Measurements from ENCODE around the gene HSD17B4. TPM values are rescaled to one million over a fixed set of nuclear protein-coding genes. Genes with fewer than 3 reads are reported as not detected.

The HSD17B4 gene
- total and polyA plus RNA-seq, 7 experiments from 2014 or later: 22.5 to 131 (median 71.0) TPM

GRCh38 chr5:119521232-119521631, 68.9 kb downstream of the HSD17B4 start:
- H3K36me3 Mint-ChIP-seq: peaks cover 11 to 60% (median 58%) of the 10 kb centered on the region in 5 donors
- Histone ChIP-seq H3K27ac (ENCODE audit: low read depth, low read length) (no peak overlapping the region), H3K36me3 (ENCODE audit: control insufficient read depth in 2 of 3, insufficient read depth in 3 of 3, low read length in 3 of 3) (peaks cover 0 to 16% (median 0%) of the 10 kb centered on the region in 3 experiments), H3K9me3 (ENCODE audit: control insufficient read depth in 2 of 3, low read length in 3 of 3) (no peaks in the 10 kb centered on the region), H3K4me1 (ENCODE audit: control insufficient read depth in 2 of 2, insufficient read depth in 2 of 2, low read length in 2 of 2) (no peaks in the 10 kb centered on the region), H3K27me3 (ENCODE audit: control insufficient read depth in 2 of 2, insufficient read depth in 2 of 2, low read length in 2 of 2) (no peaks in the 10 kb centered on the region), H3K4me3 (ENCODE audit: low read length) (no peak overlapping the region)
- intact Hi-C loops (cut with micrococcal nuclease): no loop called here
- no peak for ATAC-seq
- peaks cover 0 to 2% (median 0%) of the 10 kb centered on the region in 7 donors for H3K4me1 Mint-ChIP-seq
- POLR2A ChIA-PET: no interaction called here
- H3K9me3 Mint-ChIP-seq: peaks cover 0 to 8% (median 2%) of the 10 kb centered on the region in 11 donors
- H3K27ac Mint-ChIP-seq: no peak overlapping the region
- no peaks in the 10 kb centered on the region for H3K27me3 Mint-ChIP-seq
- CTCF ChIA-PET: no interaction called here
- H3K4me3 Mint-ChIP-seq: no peak overlapping the region
- DNase-seq: no peak

GRCh38 chr5:119522841-119523240, 70.5 kb downstream of the HSD17B4 start:
- Mint-ChIP-seq H3K9me3 (peaks cover 0 to 8% (median 2%) of the 10 kb centered on the region in 11 donors), H3K4me1 (peaks cover 0 to 2% (median 0%) of the 10 kb centered on the region in 7 donors), H3K36me3 (peaks cover 6 to 62% (median 47%) of the 10 kb centered on the region in 5 donors), H3K4me3 (no peak overlapping the region), H3K27ac (no peak overlapping the region), H3K27me3 (no peaks in the 10 kb centered on the region)
- ATAC-seq: no peak
- POLR2A ChIA-PET: no interaction called here
- Histone ChIP-seq H3K4me1 (ENCODE audit: control insufficient read depth in 2 of 2, insufficient read depth in 2 of 2, low read length in 2 of 2) (no peaks in the 10 kb centered on the region), H3K27me3 (ENCODE audit: control insufficient read depth in 2 of 2, insufficient read depth in 2 of 2, low read length in 2 of 2) (no peaks in the 10 kb centered on the region), H3K4me3 (ENCODE audit: low read length) (no peak overlapping the region), H3K36me3 (ENCODE audit: control insufficient read depth in 2 of 3, insufficient read depth in 3 of 3, low read length in 3 of 3) (peaks cover 0 to 21% (median 0%) of the 10 kb centered on the region in 3 experiments), H3K9me3 (ENCODE audit: control insufficient read depth in 2 of 3, low read length in 3 of 3) (no peaks in the 10 kb centered on the region), H3K27ac (ENCODE audit: low read depth, low read length) (no peak overlapping the region)
- intact Hi-C loops (cut with micrococcal nuclease): no loop called here
- CTCF ChIA-PET: no interaction called here
- no peak for DNase-seq

GRCh38 chr5:119524485-119524884, 72.2 kb downstream of the HSD17B4 start:
- ATAC-seq (no peak), DNase-seq (no peak)
- no peaks in the 10 kb centered on the region for H3K27me3 ChIP-seq (ENCODE audit: control insufficient read depth in 2 of 2, insufficient read depth in 2 of 2, low read length in 2 of 2)
- H3K9me3 ChIP-seq (ENCODE audit: control insufficient read depth in 2 of 3, low read length in 3 of 3): no peaks in the 10 kb centered on the region
- no peak overlapping the region for H3K4me3 Mint-ChIP-seq
- H3K36me3 Mint-ChIP-seq: peaks cover 0 to 66% (median 49%) of the 10 kb centered on the region in 5 donors
- H3K27ac ChIP-seq (ENCODE audit: low read depth, low read length): no peak overlapping the region
- peaks cover 0 to 8% (median 2%) of the 10 kb centered on the region in 11 donors for H3K9me3 Mint-ChIP-seq
- intact Hi-C loops (cut with micrococcal nuclease): no loop called here
- CTCF ChIA-PET: no interaction called here
- no peaks in the 10 kb centered on the region for H3K4me1 ChIP-seq (ENCODE audit: control insufficient read depth in 2 of 2, insufficient read depth in 2 of 2, low read length in 2 of 2)
- H3K36me3 ChIP-seq (ENCODE audit: control insufficient read depth in 2 of 3, insufficient read depth in 3 of 3, low read length in 3 of 3): peaks cover 0 to 21% (median 0%) of the 10 kb centered on the region in 3 experiments
- H3K4me1 Mint-ChIP-seq: peaks cover 0 to 2% (median 0%) of the 10 kb centered on the region in 7 donors
- no peaks in the 10 kb centered on the region for H3K27me3 Mint-ChIP-seq
- H3K4me3 ChIP-seq (ENCODE audit: low read length): no peak overlapping the region
- POLR2A ChIA-PET: no interaction called here
- H3K27ac Mint-ChIP-seq: no peak overlapping the region

GRCh38 chr5:119527351-119527750, 75.1 kb downstream of the HSD17B4 start:
- no peak overlapping the region for H3K4me3 Mint-ChIP-seq
- no peaks in the 10 kb centered on the region for H3K27me3 Mint-ChIP-seq
- Histone ChIP-seq H3K27me3 (ENCODE audit: control insufficient read depth in 2 of 2, insufficient read depth in 2 of 2, low read length in 2 of 2) (no peaks in the 10 kb centered on the region), H3K9me3 (ENCODE audit: control insufficient read depth in 2 of 3, low read length in 3 of 3) (no peaks in the 10 kb centered on the region), H3K36me3 (ENCODE audit: control insufficient read depth in 2 of 3, insufficient read depth in 3 of 3, low read length in 3 of 3) (peaks cover 0 to 21% (median 0%) of the 10 kb centered on the region in 3 experiments), H3K4me3 (ENCODE audit: low read length) (no peak overlapping the region), H3K27ac (ENCODE audit: low read depth, low read length) (no peak overlapping the region), H3K4me1 (ENCODE audit: control insufficient read depth in 2 of 2, insufficient read depth in 2 of 2, low read length in 2 of 2) (no peaks in the 10 kb centered on the region)
- CTCF ChIA-PET: no interaction called here
- peaks cover 0 to 1% (median 0%) of the 10 kb centered on the region in 11 donors for H3K9me3 Mint-ChIP-seq
- no peak overlapping the region for H3K27ac Mint-ChIP-seq
- DNase-seq (no peak), ATAC-seq (no peak)
- POLR2A ChIA-PET: no interaction called here
- H3K36me3 Mint-ChIP-seq: peaks cover 0 to 53% (median 41%) of the 10 kb centered on the region in 5 donors
- intact Hi-C loops (cut with micrococcal nuclease): no loop called here
- H3K4me1 Mint-ChIP-seq: peaks cover 0 to 2% (median 0%) of the 10 kb centered on the region in 7 donors

- Histone ChIP-seq H3K27ac (ENCODE audit: low read depth, low read length) (no peak overlapping the region), H3K9me3 (ENCODE audit: control insufficient read depth in 2 of 3, low read length in 3 of 3) (no peaks in the 10 kb centered on the region), H3K36me3 (ENCODE audit: control insufficient read depth in 2 of 3, insufficient read depth in 3 of 3, low read length in 3 of 3) (peaks cover 0 to 21% (median 0%) of the 10 kb centered on the region in 3 experiments), H3K4me1 (ENCODE audit: control insufficient read depth in 2 of 2, insufficient read depth in 2 of 2, low read length in 2 of 2) (no peaks in the 10 kb centered on the region), H3K4me3 (ENCODE audit: low read length) (no peak overlapping the region), H3K27me3 (ENCODE audit: control insufficient read depth in 2 of 2, insufficient read depth in 2 of 2, low read length in 2 of 2) (no peaks in the 10 kb centered on the region)
- no peak for DNase-seq
- peaks cover 0 to 7% (median 0%) of the 10 kb centered on the region in 7 donors for H3K4me1 Mint-ChIP-seq
- ATAC-seq: no peak
- H3K27ac Mint-ChIP-seq: no peak overlapping the region
- H3K4me3 Mint-ChIP-seq: no peak overlapping the region
- peaks cover 0 to 1% (median 0%) of the 10 kb centered on the region in 11 donors for H3K9me3 Mint-ChIP-seq
- CTCF ChIA-PET: no interaction called here
- no peaks in the 10 kb centered on the region for H3K27me3 Mint-ChIP-seq
- intact Hi-C loops (cut with micrococcal nuclease): no loop called here
- H3K36me3 Mint-ChIP-seq: peaks cover 7 to 63% (median 50%) of the 10 kb centered on the region in 5 donors
- POLR2A ChIA-PET: no interaction called here
These were observed 77.5 kb downstream of the HSD17B4 start for GRCh38 chr5:119529811-119530210.

- intact Hi-C loops (cut with micrococcal nuclease): no loop called here
These were observed 80.3 kb downstream of the HSD17B4 start for GRCh38 chr5:119532637-119533036.

GRCh38 chr5:119537704-119538103, 85.4 kb downstream of the HSD17B4 start:
- CTCF ChIA-PET: no interaction called here
- Mint-ChIP-seq H3K9me3 (no peaks in the 10 kb centered on the region), H3K4me3 (no peak overlapping the region), H3K27ac (peak overlapping the region in 1 of 9 donors; percentile 12), H3K27me3 (no peaks in the 10 kb centered on the region), H3K4me1 (peaks cover 0 to 7% (median 0%) of the 10 kb centered on the region in 7 donors), H3K36me3 (peaks cover 16 to 73% (median 32%) of the 10 kb centered on the region in 5 donors)
- H3K27me3 ChIP-seq (ENCODE audit: control insufficient read depth in 2 of 2, insufficient read depth in 2 of 2, low read length in 2 of 2): no peaks in the 10 kb centered on the region
- no peak overlapping the region for H3K4me3 ChIP-seq (ENCODE audit: low read length)
- no peaks in the 10 kb centered on the region for H3K9me3 ChIP-seq (ENCODE audit: control insufficient read depth in 2 of 3, low read length in 3 of 3)
- POLR2A ChIA-PET: no interaction called here
- H3K36me3 ChIP-seq (ENCODE audit: control insufficient read depth in 2 of 3, insufficient read depth in 3 of 3, low read length in 3 of 3): peaks cover 0 to 20% (median 4%) of the 10 kb centered on the region in 3 experiments
- no peak overlapping the region for H3K27ac ChIP-seq (ENCODE audit: low read depth, low read length)
- ATAC-seq (no peak), DNase-seq (no peak)
- no peaks in the 10 kb centered on the region for H3K4me1 ChIP-seq (ENCODE audit: control insufficient read depth in 2 of 2, insufficient read depth in 2 of 2, low read length in 2 of 2)
- intact Hi-C loops (cut with micrococcal nuclease): no loop called here

More at GRCh38 chr5:119532637-119533036, 80.3 kb downstream of the HSD17B4 start:
- H3K27ac ChIP-seq (ENCODE audit: low read depth, low read length): no peak overlapping the region
- Mint-ChIP-seq H3K4me3 (no peak overlapping the region), H3K9me3 (peaks cover 0 to 1% (median 0%) of the 10 kb centered on the region in 11 donors), H3K27ac (no peak overlapping the region), H3K36me3 (peaks cover 7 to 66% (median 47%) of the 10 kb centered on the region in 5 donors), H3K27me3 (no peaks in the 10 kb centered on the region), H3K4me1 (peaks cover 0 to 7% (median 0%) of the 10 kb centered on the region in 7 donors)
- peaks cover 0 to 12% (median 0%) of the 10 kb centered on the region in 3 experiments for H3K36me3 ChIP-seq (ENCODE audit: control insufficient read depth in 2 of 3, insufficient read depth in 3 of 3, low read length in 3 of 3)
- DNase-seq (no peak), ATAC-seq (no peak)
- H3K27me3 ChIP-seq (ENCODE audit: control insufficient read depth in 2 of 2, insufficient read depth in 2 of 2, low read length in 2 of 2): no peaks in the 10 kb centered on the region
- ChIA-PET CTCF (no interaction called here), POLR2A (no interaction called here)
- no peak overlapping the region for H3K4me3 ChIP-seq (ENCODE audit: low read length)
- no peaks in the 10 kb centered on the region for H3K9me3 ChIP-seq (ENCODE audit: control insufficient read depth in 2 of 3, low read length in 3 of 3)
- H3K4me1 ChIP-seq (ENCODE audit: control insufficient read depth in 2 of 2, insufficient read depth in 2 of 2, low read length in 2 of 2): no peaks in the 10 kb centered on the region

Measured in naive thymus-derived CD4-positive, alpha-beta T cell (primary cell).